HG02973 (cell line): ENCODE data around the gene PCP2.
A peak's percentile ranks its signal among the peaks of the same experiment; 100 is the strongest.

Experiments
- ATAC-seq: cut with Tn5 transposase; IDR thresholded peaks from one replicate; pipeline ENCODE4 v1.9.1; 2021; ENCODE audit warnings: moderate library complexity; ENCODE audit not compliant: unreplicated experiment

Gene PCP2

GRCh38 chr19:7640803-7641202, 7.3 kb upstream of the PCP2 start:
- ATAC-seq: no peak

GRCh38 chr19:7639863-7640348, 6.4 kb upstream of the PCP2 start:
- ATAC-seq: no peak

DNA sequence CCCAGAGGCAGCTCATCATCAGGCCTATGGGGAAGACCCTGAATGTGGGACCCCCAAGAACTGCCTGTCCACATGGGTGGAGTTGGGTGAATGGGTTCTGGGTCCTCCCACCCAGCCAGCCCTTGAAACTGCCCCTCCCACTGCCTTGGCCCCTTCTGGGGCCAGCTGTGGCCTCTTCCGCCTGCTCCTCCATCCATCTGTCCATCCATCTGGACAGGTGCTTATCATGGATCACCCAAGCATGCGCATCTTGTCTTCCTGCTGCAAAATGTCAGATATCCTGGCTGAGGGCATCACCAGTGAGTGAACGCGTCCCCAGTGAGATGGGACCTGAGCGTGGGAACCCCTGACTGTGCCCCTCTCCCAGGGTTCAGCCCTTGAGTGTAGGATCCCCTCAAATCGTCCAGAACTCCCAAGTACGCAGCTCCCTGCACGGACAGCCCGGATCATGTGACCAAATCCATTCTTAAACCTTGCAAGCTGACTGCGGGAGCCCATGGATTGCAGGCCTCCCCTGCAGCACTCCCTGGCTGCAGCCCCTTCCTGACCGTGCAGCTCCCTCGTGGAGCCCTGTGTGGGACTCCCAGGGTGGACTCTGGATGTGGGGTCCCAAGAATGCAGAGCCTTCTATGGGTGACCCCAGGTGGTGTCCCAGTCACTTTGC, 5.4 kb upstream of the PCP2 start:
- ATAC-seq: no peak

- no peak for ATAC-seq
Observed at GRCh38 chr19:7637374-7638256, 4.1 kb upstream of the PCP2 start.

- peak; percentile 49 for ATAC-seq
Observed at GRCh38 chr19:7636691-7637373, 3.3 kb upstream of the PCP2 start, which contains the start of gene STXBP2. Gene STXBP2, plus strand, starts transcription at chr19:7637110. Its CDS starts 40 bp downstream, at chr19:7637150.

DNA sequence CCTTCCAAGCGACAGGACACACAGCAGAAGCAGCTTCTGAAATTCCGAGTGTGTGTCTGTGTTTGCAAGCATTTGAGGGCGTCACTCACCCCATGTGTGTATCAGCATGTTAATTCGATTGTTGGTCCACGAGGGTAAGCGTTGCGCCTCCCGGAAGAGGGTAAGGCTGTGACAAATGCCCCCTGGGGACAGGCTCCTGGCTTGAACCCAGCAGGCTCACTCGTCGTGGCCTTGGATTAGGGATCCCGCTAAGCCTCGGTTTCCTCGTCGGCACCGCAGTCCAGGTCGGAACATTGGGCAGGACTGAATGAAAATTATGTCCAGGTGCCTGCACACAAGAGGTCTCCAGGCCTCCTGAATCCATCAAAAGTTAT, 2.8 kb upstream of the PCP2 start:
- ATAC-seq: no peak

- no peak for ATAC-seq
Observed at GRCh38 chr19:7635670-7636069, 2.2 kb upstream of the PCP2 start.

- no peak for ATAC-seq
Observed at GRCh38 chr19:7632340-7633203, 947 bp downstream of the PCP2 start.

- no peak for ATAC-seq
Observed at GRCh38 chr19:7631577-7631976, 1.9 kb downstream of the PCP2 start.

DNA sequence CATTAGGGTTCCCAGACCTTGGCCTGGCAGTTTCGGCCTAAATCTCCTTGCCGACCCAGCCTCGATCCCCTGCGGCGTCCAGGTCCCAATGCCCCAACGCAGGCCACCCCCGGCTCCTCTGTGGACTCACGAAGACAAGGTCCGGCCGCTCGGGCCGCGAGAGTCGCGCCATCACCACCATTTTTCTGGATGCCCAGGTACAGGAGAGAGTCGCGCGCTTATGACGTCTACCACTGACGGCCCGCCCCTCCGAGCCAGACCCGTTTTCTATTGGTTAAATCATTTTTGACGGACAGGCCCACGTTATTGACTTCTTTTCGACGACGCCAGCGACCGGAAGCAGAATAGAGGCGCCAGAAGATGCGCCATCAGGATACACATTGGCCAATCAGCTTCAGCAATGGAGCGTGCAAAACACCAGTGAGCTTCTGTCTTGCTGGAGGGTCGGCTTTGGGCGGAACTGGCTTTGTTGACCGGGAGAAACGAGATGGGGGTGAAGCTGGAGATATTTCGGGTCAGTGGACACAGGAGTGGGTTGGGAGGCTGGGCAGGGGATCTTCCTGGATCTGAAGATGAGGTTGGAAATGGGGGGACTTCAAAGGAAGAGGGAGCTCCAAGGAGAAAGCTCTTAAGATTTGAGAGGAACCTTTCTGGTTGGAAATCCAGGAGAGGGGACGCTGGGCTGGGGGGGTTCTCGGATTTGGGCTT, 4.0 kb downstream of the PCP2 start, which contains the start of the genes PET100 and XAB2:
PET100 (plus strand) TSS at position 447 of the 708 bp plus-strand sequence; CDS start at position 488, 41 bp downstream.
XAB2 (minus strand) TSS at position 199 of the 708 bp plus-strand sequence; CDS start at position 181, 18 bp downstream.
- peak; percentile 71 for ATAC-seq

- ATAC-seq: no peak
Observed at GRCh38 chr19:7628589-7629311, 4.8 kb downstream of the PCP2 start.

DNA sequence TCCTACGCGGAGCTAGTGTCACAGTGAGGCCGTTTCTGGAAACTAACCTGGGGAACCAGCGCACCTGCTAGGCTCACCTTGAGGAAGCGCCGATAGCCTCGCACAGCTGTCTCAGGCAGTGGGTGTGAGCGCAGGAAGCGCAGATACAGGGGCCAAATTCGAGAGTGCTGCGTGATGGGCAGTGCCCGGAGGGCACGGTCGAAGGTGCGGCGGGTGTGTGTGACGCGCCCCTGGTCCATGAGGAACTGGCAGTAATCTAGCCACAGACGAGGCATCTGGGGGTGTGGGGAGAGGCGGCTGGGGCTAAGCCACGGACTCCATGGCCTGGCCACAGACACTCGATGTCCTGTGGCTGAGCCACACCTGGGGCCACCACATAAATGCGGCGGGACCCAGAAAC, 6.4 kb downstream of the PCP2 start:
- no peak for ATAC-seq

DNA sequence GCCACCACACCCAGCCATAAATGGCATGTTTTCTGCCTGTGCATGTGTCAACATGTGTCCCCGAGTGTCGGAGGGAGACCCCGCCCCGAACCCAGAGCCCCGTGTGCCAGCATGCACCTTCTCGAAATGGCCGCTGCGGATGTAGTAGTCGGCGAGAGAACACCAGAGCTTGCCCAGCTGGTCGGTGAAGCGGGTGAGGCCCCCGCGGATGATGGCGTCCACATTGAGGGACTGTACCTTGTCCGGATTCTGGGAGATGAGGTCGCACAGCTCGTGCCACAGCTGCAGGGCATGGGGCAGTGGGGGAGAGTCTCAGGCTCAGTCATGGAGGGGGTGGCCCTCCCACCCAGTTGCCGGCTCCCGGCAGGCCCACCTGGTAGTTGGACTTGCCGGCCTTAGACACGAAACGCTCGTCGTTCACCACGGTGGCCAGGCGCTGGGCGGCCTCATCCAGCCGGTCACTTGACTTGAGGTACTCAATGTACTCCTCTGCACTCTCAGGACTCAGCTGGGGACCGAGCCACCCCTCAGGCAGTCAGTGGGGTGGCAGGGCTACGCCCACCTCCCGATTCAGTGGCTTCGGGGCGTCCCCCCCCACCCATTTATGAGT, 7.7 kb downstream of the PCP2 start:
- no peak for ATAC-seq

- no peak for ATAC-seq
Observed at GRCh38 chr19:7624810-7625209, 8.7 kb downstream of the PCP2 start.

- ATAC-seq: no peak
Observed at GRCh38 chr19:7623725-7624603, 9.6 kb downstream of the PCP2 start.

GRCh38 chr19:7622933-7623685, 10.4 kb downstream of the PCP2 start:
- ATAC-seq: no peak
